ENCODE results near the gene MRPL47. TPM values are rescaled to one million over a fixed set of nuclear protein-coding genes. Genes with fewer than 3 reads are reported as not detected.

MRPL47 gene
- total and polyA plus RNA-seq, 10 of the 15 experiments (the other 5 are each of a cell fraction or from before 2014, with no cell fraction given): 40.6 to 237 (median 73.9) TPM

- POLR2A ChIA-PET: interaction anchor here (1.2 kb wide), 1 partner anchor 52 kb away, joined by 3 read pairs; the partner anchor contains the start of gene ACTL6A
- CTCF ChIA-PET: no interaction called here
- no peaks in the 10 kb centered on the region for H3K27me3 ChIP-seq (replicated peaks in 1 of 2; ENCODE audit: control insufficient read depth in 2 of 2, insufficient read depth in 2 of 2, low read length in 1 of 2)
- H3K4me1 ChIP-seq (ENCODE audit: control insufficient read depth, insufficient read depth, low read length): peaks cover 4% of the 10 kb centered on the region; the same call in 1 of the 2 replicates
- no peak for ATAC-seq
- no peak for TF ChIP-seq ZSCAN29 (IDR thresholded peaks at IDR 0.05)
- TF ChIP-seq IKZF2 (IDR thresholded peaks at IDR 0.05): no peak
- TF ChIP-seq NBN (IDR thresholded peaks at IDR 0.05): no peak
- TF ChIP-seq NR2C1 (IDR thresholded peaks at IDR 0.05): no peak
- no peak for TF ChIP-seq RELA (IDR thresholded peaks at IDR 0.05; ENCODE audit: borderline replicate concordance, partially characterized antibody)
- TF ChIP-seq USF1 (IDR thresholded peaks at IDR 0.05; ENCODE audit: borderline replicate concordance, extremely low read length, insufficient read depth, low read depth, low read length): no peak
- TF ChIP-seq E2F8 (IDR thresholded peaks at IDR 0.05; ENCODE audit: low read depth, partially characterized antibody): no peak
- no peak for TF ChIP-seq YBX1 (IDR thresholded peaks at IDR 0.05)
- TF ChIP-seq STAT3 (IDR thresholded peaks at IDR 0.05; ENCODE audit: low read depth, low read length): no peak
- no peak for TF ChIP-seq NKRF (conservative IDR thresholded peaks at IDR 0.05)
- no peak for TF ChIP-seq LARP7 (IDR thresholded peaks at IDR 0.05)
- 96% methylated on average over 2 of the region's 2 CpGs for WGBS (ENCODE audit: insufficient coverage, insufficient replicate concordance, low lambda C conversion rate, missing lambda C conversion rate)
- BruUV-seq (replicated peaks): no TSS peak
- H4K20me1 ChIP-seq (ENCODE audit: control insufficient read depth, insufficient read depth): no peaks in the 10 kb centered on the region
- H3K4me3 ChIP-seq: no peak overlapping the region
- no peak overlapping the region for H3K9ac ChIP-seq (ENCODE audit: control insufficient read depth, insufficient read depth, low read length)
- H3K79me2 ChIP-seq (ENCODE audit: control insufficient read depth, insufficient read depth, low read length): peaks cover 10% of the 10 kb centered on the region
- intact Hi-C loops (cut with micrococcal nuclease; ENCODE audit: unreplicated experiment) (no loop called here), in situ Hi-C loops (cut with MboI) (no loop called here)
- H3K27ac ChIP-seq (ENCODE audit: control insufficient read depth, insufficient read depth): no peak overlapping the region
- RAD21 ChIA-PET (ENCODE audit: unreplicated experiment): no interaction called here
- SMC1A ChIA-PET (ENCODE audit: uncharacterized antibody, unreplicated experiment): no interaction called here
- no peak overlapping the region for H3K4me2 ChIP-seq (ENCODE audit: control insufficient read depth, insufficient read depth)
- FAIRE-seq: no peak
- peaks cover 0 to 9% of the 10 kb centered on the region in 2 experiments; a peak in 2 of 4 replicates for H3K36me3 ChIP-seq (ENCODE audit: control insufficient read depth in 2 of 2, insufficient read depth in 2 of 2, low read length in 1 of 2)
- no peaks in the 10 kb centered on the region for H3K9me3 ChIP-seq (replicated peaks; ENCODE audit: control insufficient read depth, insufficient read depth, low read length)
- no peak for DNase-seq (ENCODE audit: low read depth, low spot score)
- no peak overlapping the region for H2AFZ ChIP-seq (ENCODE audit: control insufficient read depth, low read depth, low read length)
Observed at GRCh38 chr3:179613807-179614206, 9.4 kb upstream of the MRPL47 start.

Measured in GM12878 (cell line).